HEK293T (cell line): Measurements from ENCODE around the gene DRAM2.

Experiments used
- ARNT ChIP-seq: fragments of 450-650 bp; IDR thresholded peaks from 2 replicates; pipeline ENCODE4 v1.6.1; 2017; ENCODE audit warnings: mild to moderate bottlenecking
- BHLHE40 ChIP-seq: fragments of 450-650 bp; IDR thresholded peaks from 2 replicates; pipeline ENCODE4 v1.6.1; 2016; ENCODE audit warnings: mild to moderate bottlenecking, moderate library complexity, borderline replicate concordance
- CTBP1 ChIP-seq: fragments of 450-650 bp; IDR thresholded peaks from 2 replicates; pipeline ENCODE4 v1.6.1; 2016; ENCODE audit warnings: borderline replicate concordance
- ELF4 ChIP-seq: fragments of 450-650 bp; IDR thresholded peaks from 2 replicates; pipeline ENCODE4 v1.6.1; 2017; ENCODE audit warnings: antibody characterized with exemption
- FOXA1 ChIP-seq: fragments of 450-650 bp; IDR thresholded peaks from 2 replicates; pipeline ENCODE4 v1.6.1; 2016; ENCODE audit warnings: mild to moderate bottlenecking
- FOXK2 ChIP-seq: fragments of 450-650 bp; IDR thresholded peaks from 2 replicates; pipeline ENCODE4 v1.6.1; 2016; ENCODE audit warnings: mild to moderate bottlenecking
- FOXM1 ChIP-seq: fragments of 450-650 bp; IDR thresholded peaks from 2 replicates; pipeline ENCODE4 v1.6.1; 2017; ENCODE audit warnings: mild to moderate bottlenecking, borderline replicate concordance
- HDGF ChIP-seq: fragments of 450-650 bp; IDR thresholded peaks from 2 replicates; pipeline ENCODE4 v1.6.1; 2017; ENCODE audit warnings: antibody characterized with exemption, borderline replicate concordance
- LEF1 ChIP-seq: fragments of 450-650 bp; IDR thresholded peaks from 2 replicates; pipeline ENCODE4 v1.6.1; 2017; ENCODE audit warnings: mild to moderate bottlenecking, borderline replicate concordance
- NFRKB ChIP-seq: fragments of 450-650 bp; IDR thresholded peaks from 2 replicates; pipeline ENCODE4 v1.6.1; 2016; ENCODE audit warnings: mild to moderate bottlenecking, moderate library complexity
- SP1 ChIP-seq: fragments of 450-650 bp; IDR thresholded peaks from 2 replicates; pipeline ENCODE4 v1.6.1; 2017
- SUZ12 ChIP-seq: fragments of 450-650 bp; IDR thresholded peaks from 2 replicates; pipeline ENCODE4 v1.6.1; 2016; ENCODE audit warnings: mild to moderate bottlenecking
- ZNF384 ChIP-seq: fragments of 450-650 bp; IDR thresholded peaks from 2 replicates; pipeline ENCODE4 v1.6.1; 2016
- TF ChIP-seq, protein P1 (sequence below): fragments of 450-650 bp; IDR thresholded peaks from 2 replicates; pipeline ENCODE4 v1.6.1; 2016

GRCh38 chr1:111089638-111090037 lies 50.3 kb downstream of the DRAM2 start:
- no peak for TF ChIP-seq SUZ12
- no peak for TF ChIP-seq SP1
- no peak for TF ChIP-seq FOXM1
- TF ChIP-seq NFRKB, result no peak
- no peak for TF ChIP-seq HDGF
- TF ChIP-seq BHLHE40, result no peak
- no peak for TF ChIP-seq FOXA1
- TF ChIP-seq LEF1, result no peak
- TF ChIP-seq CTBP1, result no peak
- TF ChIP-seq ELF4, result no peak
- TF ChIP-seq ZNF384, result no peak
- no peak for TF ChIP-seq ARNT
- TF ChIP-seq, protein P1, sequence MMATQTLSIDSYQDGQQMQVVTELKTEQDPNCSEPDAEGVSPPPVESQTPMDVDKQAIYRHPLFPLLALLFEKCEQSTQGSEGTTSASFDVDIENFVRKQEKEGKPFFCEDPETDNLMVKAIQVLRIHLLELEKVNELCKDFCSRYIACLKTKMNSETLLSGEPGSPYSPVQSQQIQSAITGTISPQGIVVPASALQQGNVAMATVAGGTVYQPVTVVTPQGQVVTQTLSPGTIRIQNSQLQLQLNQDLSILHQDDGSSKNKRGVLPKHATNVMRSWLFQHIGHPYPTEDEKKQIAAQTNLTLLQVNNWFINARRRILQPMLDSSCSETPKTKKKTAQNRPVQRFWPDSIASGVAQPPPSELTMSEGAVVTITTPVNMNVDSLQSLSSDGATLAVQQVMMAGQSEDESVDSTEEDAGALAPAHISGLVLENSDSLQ, result no peak
- no peak for TF ChIP-seq FOXK2
